ENCODE measurements around the gene ADGRL1.

Gene ADGRL1

GRCh38 chr19:14135985-14136508, 69.9 kb downstream of the ADGRL1 start:
- no peak for DNase-seq

DNA sequence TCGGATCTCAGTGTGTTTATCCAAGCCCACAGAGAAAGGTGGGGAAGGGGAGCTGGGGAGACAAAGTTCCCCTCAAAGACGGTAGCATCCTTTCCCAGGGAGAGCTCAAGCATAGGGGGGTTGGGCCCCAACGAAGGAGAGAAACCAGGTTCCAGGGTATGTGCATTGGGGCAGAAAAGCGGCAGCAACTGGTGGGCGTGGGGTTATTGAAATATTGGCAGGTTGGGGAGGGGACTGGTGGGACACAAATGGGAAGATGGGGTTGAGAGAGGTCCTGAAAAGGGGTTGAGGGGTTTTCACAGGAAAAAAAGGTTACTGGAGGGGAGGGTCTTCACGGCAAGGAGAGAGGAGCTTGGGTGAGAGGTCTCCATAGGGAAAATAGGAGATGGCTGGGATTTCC, 70.6 kb downstream of the ADGRL1 start:
- DNase-seq = no peak

GRCh38 chr19:14127929-14128509, 78.0 kb downstream of the ADGRL1 start:
- no peak for DNase-seq

DNA sequence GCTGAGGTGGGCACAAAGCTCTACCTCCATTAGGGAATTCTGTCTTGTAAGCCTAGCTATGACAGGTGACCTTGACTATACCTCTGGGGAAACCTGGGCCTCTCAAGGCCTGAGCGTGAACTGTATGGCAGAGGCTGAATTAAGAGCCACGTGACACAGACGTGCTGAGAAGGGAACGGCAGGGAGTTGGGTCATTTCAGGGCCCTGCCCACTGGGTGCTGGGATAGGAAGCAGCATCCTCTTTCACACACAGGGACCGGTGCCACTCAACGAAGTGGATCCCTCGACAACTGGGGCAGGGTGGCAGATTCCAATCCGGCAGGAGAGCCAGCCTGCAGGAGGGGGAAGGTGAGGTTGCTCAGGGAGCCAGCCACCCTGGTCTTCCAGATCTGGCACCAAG, 78.8 kb downstream of the ADGRL1 start:
- DNase-seq = no peak

DNA sequence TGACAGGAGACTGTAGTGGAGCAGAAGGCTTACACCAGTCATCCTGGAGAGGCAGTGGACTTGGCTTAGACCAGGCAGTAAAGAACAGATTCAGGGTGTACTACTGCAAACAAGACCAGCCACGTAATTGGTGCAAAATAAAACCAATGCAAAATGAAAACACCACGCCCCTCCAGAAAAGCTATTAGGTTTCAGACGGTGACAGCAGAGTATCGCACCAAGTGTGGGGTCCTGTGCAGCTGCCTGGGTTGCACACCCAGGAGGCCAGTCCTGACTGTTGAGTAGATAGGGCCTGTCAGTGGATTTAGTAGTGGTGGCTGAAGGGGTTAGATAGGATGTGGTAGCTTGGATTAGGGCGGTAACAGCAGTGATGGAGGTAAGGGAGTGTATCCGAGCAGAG, 83.0 kb downstream of the ADGRL1 start:
- no peak for DNase-seq

DNA sequence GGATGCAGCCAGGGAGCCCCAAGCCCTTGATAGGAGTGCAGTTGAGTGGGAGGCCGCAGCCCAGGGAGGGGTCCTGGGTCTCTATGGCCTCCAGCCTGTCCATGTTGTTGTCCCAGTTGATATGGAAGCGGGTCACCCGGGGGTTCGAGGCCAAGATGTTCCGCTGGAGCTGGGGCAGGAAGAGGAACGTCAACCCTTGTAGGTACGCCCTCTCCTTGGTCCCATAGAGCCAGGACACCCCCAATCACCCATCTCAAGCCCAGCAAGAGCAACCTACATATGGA, 85.5 kb downstream of the ADGRL1 start:
- DNase-seq = no peak

DNA sequence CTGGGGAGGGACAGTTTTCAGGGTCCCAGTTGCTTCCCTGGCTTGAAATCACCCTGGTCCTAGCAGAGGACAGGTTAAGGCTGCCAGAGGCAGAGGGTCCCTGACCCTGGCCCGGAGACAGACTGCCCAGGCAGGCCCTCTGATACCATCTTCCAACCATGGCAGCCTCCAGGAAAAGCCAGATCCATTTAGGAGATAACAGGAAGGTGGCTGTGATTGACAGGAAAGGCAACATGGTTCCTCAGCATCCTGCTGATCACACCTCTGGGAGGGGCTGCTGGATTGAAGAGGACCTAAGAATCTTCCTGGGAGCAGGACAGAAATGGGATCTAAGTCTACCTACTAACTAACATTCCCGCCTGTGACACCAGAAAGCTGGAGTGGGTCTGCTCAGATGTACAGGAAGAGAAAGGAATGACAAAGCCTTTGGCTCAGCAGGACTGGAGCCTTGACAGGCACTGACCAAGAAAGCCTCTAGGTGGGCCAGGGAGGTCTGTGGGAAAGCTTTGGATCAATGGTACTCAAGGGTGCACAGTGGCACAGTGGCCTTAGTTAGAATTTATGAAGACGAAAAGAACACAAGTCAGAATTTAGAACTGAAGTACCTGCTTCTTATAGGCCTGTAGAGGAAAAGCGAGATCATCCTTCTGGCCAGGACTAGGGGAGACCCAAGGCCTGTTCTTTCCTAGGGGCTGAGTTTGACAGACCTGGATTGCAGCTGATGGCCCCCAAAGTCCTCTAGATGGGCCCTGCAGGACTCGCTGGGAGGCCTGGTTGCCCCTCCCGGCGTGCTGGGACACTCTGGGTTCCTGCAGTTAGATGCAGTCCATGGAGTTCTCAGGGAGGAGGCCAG, 86.1 kb downstream of the ADGRL1 start:
- DNase-seq = no peak

DNA sequence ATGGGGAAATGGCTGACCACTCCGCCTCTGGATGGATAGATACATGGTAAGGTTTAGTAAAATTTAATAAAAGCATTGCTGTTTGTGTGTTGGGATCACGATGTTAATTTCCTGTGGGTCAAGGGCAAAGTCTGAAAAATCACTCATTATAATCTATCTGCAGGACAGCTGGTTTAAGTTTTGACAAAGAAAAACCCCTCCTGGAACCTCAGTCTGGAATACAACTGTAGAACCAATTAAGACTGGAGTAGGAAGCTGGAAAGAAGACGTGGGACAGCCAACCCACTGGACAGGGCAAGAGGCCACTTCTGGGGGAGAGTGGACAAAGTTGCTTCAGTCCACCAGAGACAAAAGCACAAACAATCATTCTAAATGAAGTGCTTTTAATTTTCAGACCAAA, 86.8 kb downstream of the ADGRL1 start:
- DNase-seq = no peak

GRCh38 chr19:14118165-14119051, 87.6 kb downstream of the ADGRL1 start:
- peak; percentile 59 for DNase-seq

DNA sequence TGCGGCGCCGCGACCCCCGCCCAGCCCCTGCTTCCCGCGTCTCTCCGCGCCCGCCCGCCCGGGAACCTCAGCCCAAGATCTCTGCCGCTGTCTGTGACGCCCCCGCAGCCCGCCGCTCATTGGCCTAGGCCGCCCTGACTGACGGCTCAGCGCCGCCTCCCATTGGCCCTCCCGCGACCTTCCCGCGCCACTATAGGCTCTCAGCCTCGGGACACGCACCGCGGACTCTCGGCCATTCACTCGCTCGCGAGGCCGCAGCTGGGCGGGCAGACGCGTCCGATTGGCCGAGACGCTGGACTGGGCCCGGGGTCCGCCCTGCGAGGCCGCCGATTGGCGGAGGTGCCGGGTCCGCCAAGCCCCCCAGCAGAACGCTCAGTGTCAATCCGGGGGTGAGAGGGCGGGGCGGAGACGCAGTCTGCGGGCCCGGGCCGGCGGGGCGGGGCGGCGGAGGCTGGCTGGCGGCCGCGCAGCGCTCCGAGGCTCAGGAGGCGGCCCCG, 88.3 kb downstream of the ADGRL1 start, which contains the start of gene PRKACA:
Gene PRKACA, minus strand, starts transcription at position 95 of the 497 bp plus-strand sequence. CDS start 215 bp downstream, outside the sequence.
- peak; percentile 98 for DNase-seq

DNA sequence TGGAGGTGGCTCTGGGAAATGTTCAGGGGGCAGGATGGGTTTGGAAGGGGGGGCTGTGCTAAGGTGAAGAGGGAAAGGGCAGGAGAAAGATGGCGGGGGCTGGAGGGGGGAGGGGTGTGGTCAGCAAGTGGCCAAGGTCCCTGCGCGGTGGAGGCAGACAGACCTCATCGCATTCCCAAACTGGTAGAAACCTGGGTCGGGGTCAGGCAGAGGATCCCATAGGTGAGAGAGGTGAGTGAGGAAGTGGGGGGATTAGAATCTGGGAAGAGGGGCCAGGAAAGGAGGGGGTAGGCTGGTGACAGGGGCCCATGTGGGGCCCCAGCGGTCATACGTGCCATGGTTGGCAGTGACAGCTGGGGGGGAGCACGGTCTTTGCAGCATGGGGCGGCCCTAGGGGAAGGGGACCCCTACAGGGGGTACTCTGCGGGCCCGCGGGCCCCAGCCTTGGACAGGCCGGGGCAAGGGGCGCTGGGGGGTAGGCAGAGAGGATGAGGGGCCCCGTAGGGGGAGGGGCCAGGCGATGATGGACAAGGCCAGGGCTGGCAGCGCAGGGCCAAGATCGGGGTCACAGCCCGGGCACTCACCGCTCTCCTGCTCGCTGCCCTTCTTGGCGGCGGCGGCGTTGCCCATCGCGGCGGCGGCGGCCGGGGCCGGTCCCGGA, 88.9 kb downstream of the ADGRL1 start:
- DNase-seq = peak; percentile 23

- DNase-seq = no peak
These were observed 89.4 kb downstream of the ADGRL1 start for GRCh38 chr19:14116525-14116917.

- no peak for DNase-seq
These were observed 90.2 kb downstream of the ADGRL1 start for GRCh38 chr19:14115756-14116155.

DNA sequence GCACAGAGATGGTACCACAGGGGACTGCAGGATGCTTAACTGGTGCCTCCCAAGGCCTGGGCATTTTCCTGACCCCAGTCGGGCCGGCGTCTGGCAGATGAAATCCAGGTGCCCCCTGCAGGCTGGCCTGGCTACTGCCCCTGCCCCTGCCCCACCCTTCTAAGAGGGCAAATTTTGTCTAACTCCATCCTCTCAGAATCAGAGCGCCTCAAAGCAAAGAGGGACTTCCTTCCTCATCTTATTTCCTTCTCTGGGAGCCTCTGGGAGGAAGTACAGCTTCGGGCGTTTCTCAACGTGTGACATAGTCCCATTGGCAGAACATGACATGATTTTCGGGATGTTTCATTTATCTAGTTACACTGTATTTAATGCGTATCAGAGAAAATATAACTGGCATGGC, 91.1 kb downstream of the ADGRL1 start:
- DNase-seq = peak; percentile 61

DNA sequence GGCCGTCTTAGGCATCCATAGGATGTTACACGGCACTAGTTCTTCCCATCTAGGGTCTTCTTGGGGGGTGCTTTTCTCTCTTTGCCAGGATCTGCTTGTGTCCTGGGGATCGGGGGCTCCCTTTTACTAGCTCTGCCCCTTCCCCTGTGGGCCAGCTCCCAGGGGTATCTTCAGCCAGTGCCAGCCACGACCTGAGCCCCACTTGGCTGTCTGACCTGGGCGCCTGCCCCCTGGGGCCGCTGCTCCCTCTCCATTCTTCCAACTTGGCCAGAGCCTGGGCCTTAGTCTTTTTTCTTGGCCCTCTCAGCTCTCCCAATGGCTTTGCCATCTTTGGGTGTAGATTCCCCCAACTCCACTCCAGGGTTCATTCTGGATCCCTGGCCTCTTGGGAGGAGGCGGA, 91.5 kb downstream of the ADGRL1 start:
- no peak for DNase-seq

- DNase-seq = peak; percentile 47
These were observed 92.1 kb downstream of the ADGRL1 start for GRCh38 chr19:14113762-14114414.

- DNase-seq = no peak
These were observed 93.1 kb downstream of the ADGRL1 start for GRCh38 chr19:14112809-14113385.

DNA sequence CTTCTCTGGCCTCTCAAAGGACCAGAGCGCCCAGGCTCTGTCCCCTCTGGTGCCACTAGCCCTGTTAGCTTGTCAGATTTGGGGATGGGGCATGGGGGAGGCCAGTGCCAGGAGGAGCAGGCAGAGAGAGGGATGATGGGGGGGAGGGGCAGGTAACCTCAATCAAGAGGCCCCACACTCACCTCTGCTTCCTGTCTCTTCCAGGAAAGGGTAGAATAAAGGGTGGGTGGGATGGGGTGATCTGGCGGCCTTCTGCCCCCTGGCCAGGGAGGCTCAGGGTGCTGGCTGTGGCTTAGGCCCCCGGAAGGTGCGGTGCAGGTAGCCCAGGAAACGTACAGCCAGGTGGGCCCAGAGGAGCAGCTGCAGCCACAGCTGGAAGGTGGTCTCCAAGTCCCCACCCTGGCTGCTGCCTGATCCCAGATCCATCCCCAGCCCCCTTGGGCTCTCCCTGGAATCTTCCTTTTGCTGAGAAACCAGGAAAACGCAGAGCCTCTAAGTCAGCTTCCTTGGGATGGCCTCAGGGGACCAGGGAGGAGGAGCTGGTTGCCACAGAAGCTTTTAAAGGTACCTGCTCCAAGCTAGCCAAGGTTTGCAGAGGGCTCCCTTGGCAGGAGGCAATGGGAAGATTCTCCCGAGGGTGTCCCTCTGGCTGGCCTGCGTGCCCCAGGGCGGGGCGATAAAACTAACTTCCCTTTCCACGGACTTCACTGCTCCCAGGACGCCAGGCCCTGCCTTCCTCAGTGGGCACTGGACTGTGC, 93.7 kb downstream of the ADGRL1 start:
- peak; percentile 22 for DNase-seq

DNA sequence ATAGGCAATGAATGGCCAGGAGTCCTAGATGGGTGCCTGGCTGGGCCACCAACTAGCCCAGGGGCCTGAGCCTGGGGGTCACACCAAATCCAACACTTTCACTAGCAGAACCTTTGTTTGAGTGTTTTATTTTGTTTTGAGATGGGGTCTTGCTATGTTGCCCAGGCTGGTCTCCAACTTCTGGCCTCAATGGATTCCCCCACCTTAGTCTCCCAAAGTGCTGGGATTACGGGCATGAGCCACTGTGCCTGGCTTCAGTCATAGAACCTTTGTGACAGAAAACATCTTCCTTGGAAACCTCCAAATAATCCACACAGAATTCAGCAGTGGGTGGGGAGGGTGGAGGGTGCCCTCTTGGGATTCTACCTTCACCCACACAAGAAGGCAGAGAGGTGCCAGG, 94.5 kb downstream of the ADGRL1 start:
- DNase-seq = no peak

GRCh38 chr19:14110650-14111049, 95.3 kb downstream of the ADGRL1 start:
- DNase-seq = no peak
